WTC11 (cell line): ENCODE data around the gene ACSL1. TPM values are rescaled to one million over a fixed set of nuclear protein-coding genes. Genes with fewer than 3 reads are reported as not detected.

Experiments
- ATAC-seq: fragments of 200-7000 bp; cut with Tn5 transposase; 2 replicates; pipeline ENCODE4 v1.10.0; 2021; ENCODE audit warnings: mild to moderate bottlenecking, moderate library complexity
- CTCF ChIA-PET: fragments of 300-600 bp; sonication (Branson Sonifier 250); formaldehyde crosslinking; loops from one replicate; lab custom pipeline; 2021; ENCODE audit warnings: antibody characterized with exemption; lab: Charles Lee
- POLR2A ChIA-PET: fragments of 350-600 bp; sonication (Branson Sonifier 250); formaldehyde crosslinking; loops from one replicate; lab custom pipeline; 2021; ENCODE audit warnings: antibody characterized with exemption; lab: Charles Lee
- DNase-seq: peaks from one replicate; pipeline ENCODE4 v3.0.0; 2021; ENCODE audit warnings: low spot score
- H3K27ac Mint-ChIP-seq: 2 replicates; pipeline ENCODE4 v1.8.0; 2021; ENCODE audit warnings: mixed read lengths
- H3K27me3 Mint-ChIP-seq: 2 replicates; pipeline ENCODE4 v1.8.0; 2021; ENCODE audit warnings: low read depth, mild to moderate bottlenecking, moderate library complexity, mixed read lengths
- H3K36me3 Mint-ChIP-seq: 2 replicates; pipeline ENCODE4 v1.8.0; 2021; ENCODE audit warnings: mixed read lengths
- H3K4me1 Mint-ChIP-seq: 2 replicates; pipeline ENCODE4 v1.8.0; 2022; ENCODE audit warnings: mixed read lengths
- H3K4me3 Mint-ChIP-seq: 2 replicates; pipeline ENCODE4 v1.8.0; 2021; ENCODE audit warnings: mild to moderate bottlenecking, moderate library complexity, mixed read lengths
- H3K9me3 Mint-ChIP-seq: 2 replicates; pipeline ENCODE4 v1.8.0; 2021; ENCODE audit warnings: mixed read lengths
- CTCF ChIP-seq: fragments of 200-600 bp; IDR thresholded peaks from 2 replicates; pipeline ENCODE4 v1.8.0; 2022; ENCODE audit warnings: antibody characterized with exemption
- FOXP1 ChIP-seq: sonication (generic); formaldehyde crosslinking; IDR thresholded peaks from 2 replicates; pipeline ENCODE4 v1.8.0; 2022; ENCODE audit warnings: missing genetic modification reagents, mild to moderate bottlenecking, moderate library complexity, borderline replicate concordance
- FOXP4 ChIP-seq: sonication (generic); formaldehyde crosslinking; IDR thresholded peaks from 2 replicates; pipeline ENCODE4 v1.8.0; 2022; ENCODE audit warnings: mild to moderate bottlenecking, missing genetic modification reagents
- GRHL2 ChIP-seq: fragments of 250-450 bp; sonication (Bioruptor Pico); IDR thresholded peaks from 2 replicates; pipeline ENCODE4 v1.8.0; 2022; ENCODE audit warnings: mild to moderate bottlenecking, moderate library complexity; ENCODE audit not compliant: insufficient replicate concordance, severe bottlenecking
- HMGA2 ChIP-seq: fragments of 250-450 bp; sonication (Bioruptor Pico); IDR thresholded peaks from 2 replicates; pipeline ENCODE4 v1.4.0; 2021; ENCODE audit warnings: mild to moderate bottlenecking, moderate library complexity
- JAZF1 ChIP-seq: fragments of 250-450 bp; sonication (Bioruptor Pico); IDR thresholded peaks from 2 replicates; pipeline ENCODE4 v1.9.0; 2021; ENCODE audit warnings: moderate library complexity, mild to moderate bottlenecking, inconsistent platforms
- RELA ChIP-seq: sonication (generic); formaldehyde crosslinking; IDR thresholded peaks from 2 replicates; pipeline ENCODE4 v1.8.1; 2022; ENCODE audit warnings: missing genetic modification reagents, mild to moderate bottlenecking, borderline replicate concordance
- SMAD3 ChIP-seq: sonication (generic); formaldehyde crosslinking; IDR thresholded peaks from 2 replicates; pipeline ENCODE4 v1.8.0; 2022; ENCODE audit warnings: missing genetic modification reagents, mild to moderate bottlenecking, borderline replicate concordance
- TP53 ChIP-seq: sonication (generic); formaldehyde crosslinking; IDR thresholded peaks from 2 replicates; pipeline ENCODE4 v1.8.1; 2023; ENCODE audit warnings: mild to moderate bottlenecking, missing genetic modification reagents
- ZNF121 ChIP-seq: sonication (generic); formaldehyde crosslinking; IDR thresholded peaks from 2 replicates; pipeline ENCODE4 v1.8.0; 2023; ENCODE audit warnings: missing genetic modification reagents
- ZNF219 ChIP-seq: sonication (generic); formaldehyde crosslinking; IDR thresholded peaks from 2 replicates; pipeline ENCODE4 v1.8.0; 2023; ENCODE audit warnings: missing genetic modification reagents, mild to moderate bottlenecking, borderline replicate concordance
- ZNF263 ChIP-seq: sonication (generic); formaldehyde crosslinking; IDR thresholded peaks from 2 replicates; pipeline ENCODE4 v1.8.1; 2022; ENCODE audit warnings: low read depth, mild to moderate bottlenecking, moderate library complexity, missing genetic modification reagents
- ZNF423 ChIP-seq: fragments of 250-450 bp; sonication (Bioruptor Pico); IDR thresholded peaks from 2 replicates; pipeline ENCODE4 v2.1.2; 2022; ENCODE audit warnings: mild to moderate bottlenecking, moderate library complexity
- ZSCAN18 ChIP-seq: fragments of 250-450 bp; sonication (Bioruptor Pico); IDR thresholded peaks from 2 replicates; pipeline ENCODE4 v2.1.2; 2022; ENCODE audit warnings: mild to moderate bottlenecking, moderate library complexity
- total RNA-seq: library from RNA; stranded (reverse); gene quantifications from 3 replicates; pipeline ENCODE4 v1.2.3, GENCODE V29; 2021

The ACSL1 gene
- total RNA-seq, 1 experiment from 2014 or later = 6.6 TPM

GRCh38 chr4:184752496-184753275, 73.1 kb downstream of the ACSL1 start:
- Mint-ChIP-seq H3K27me3 (no peaks in the 10 kb centered on the region), H3K27ac (no peak overlapping the region), H3K36me3 (no peaks in the 10 kb centered on the region), H3K4me3 (no peak overlapping the region), H3K4me1 (peaks cover 28% of the 10 kb centered on the region), H3K9me3 (no peaks in the 10 kb centered on the region)
- CTCF ChIA-PET = no interaction called here
- no peak for TF ChIP-seq ZNF423 (CRISPR knock-in tag)
- TF ChIP-seq ZNF121 (CRISPR knock-in tag) = no peak
- TF ChIP-seq ZSCAN18 = no peak
- no peak for TF ChIP-seq JAZF1
- TF ChIP-seq ZNF219 (CRISPR knock-in tag) = no peak
- no peak for TF ChIP-seq ZNF263 (CRISPR knock-in tag)
- no peak for TF ChIP-seq GRHL2
- no peak for TF ChIP-seq RELA
- TF ChIP-seq SMAD3 (CRISPR knock-in tag) = no peak
- no peak for TF ChIP-seq FOXP4 (CRISPR knock-in tag)
- TF ChIP-seq CTCF = no peak
- DNase-seq (no peak), ATAC-seq (no peak)
- POLR2A ChIA-PET = no interaction called here

GRCh38 chr4:184751585-184751956, 74.2 kb downstream of the ACSL1 start:
- no peak for DNase-seq
- no peak overlapping the region for H3K27ac Mint-ChIP-seq
- no peak for TF ChIP-seq HMGA2 (CRISPR knock-in tag)
- TF ChIP-seq, all 79 proteins: peak for 0
- no peak for ATAC-seq
- Mint-ChIP-seq H3K4me1 (peaks cover 39% of the 10 kb centered on the region), H3K27me3 (no peaks in the 10 kb centered on the region), H3K36me3 (no peaks in the 10 kb centered on the region), H3K4me3 (no peak overlapping the region), H3K9me3 (no peaks in the 10 kb centered on the region)
- ChIA-PET POLR2A (no interaction called here), CTCF (interaction anchor here (0.6 kb wide), 1 partner anchor 48 kb away, joined by 5 read pairs; no protein-coding TSS in a partner anchor)

- Mint-ChIP-seq H3K36me3 (no peaks in the 10 kb centered on the region), H3K4me3 (no peak overlapping the region), H3K9me3 (no peaks in the 10 kb centered on the region), H3K27ac (no peak overlapping the region), H3K27me3 (no peaks in the 10 kb centered on the region), H3K4me1 (peaks cover 44% of the 10 kb centered on the region)
- CTCF ChIA-PET = interaction anchor here (0.6 to 1.1 kb wide), 2 partner anchors 48 to 254 kb away, joined by 3 to 5 read pairs; no protein-coding TSS in a partner anchor
- no peak for DNase-seq
- TF ChIP-seq FOXP1 (CRISPR knock-in tag) = no peak
- TF ChIP-seq TP53 (CRISPR knock-in tag) = no peak
- no peak; the same call in 1 of the 2 replicates for ATAC-seq
- POLR2A ChIA-PET = no interaction called here
Measured at GRCh38 chr4:184750926-184751584, 74.7 kb downstream of the ACSL1 start.
